ENCODE data around the gene RGS17.

DNA sequence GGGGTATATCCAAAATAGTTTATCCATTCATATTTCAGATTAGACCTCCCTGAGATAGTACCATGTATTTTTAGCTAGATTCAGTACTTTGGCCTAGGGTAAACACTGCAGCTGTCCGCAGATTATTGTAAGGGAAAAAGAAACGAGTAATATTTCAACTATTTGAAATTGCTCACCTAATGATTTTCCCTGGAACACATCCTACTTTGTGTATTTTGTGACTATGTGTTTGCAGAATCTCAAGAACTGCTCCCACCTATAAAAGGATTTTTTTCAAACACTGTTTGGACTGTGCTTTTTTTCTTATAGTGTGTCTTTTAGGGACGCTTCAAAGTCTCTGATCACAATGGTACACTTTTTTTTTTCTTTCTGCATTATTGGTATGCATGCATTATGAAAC is 42.3 kb downstream of the RGS17 start:
- TF ChIP-seq POLR2AphosphoS5 (IDR thresholded peaks at IDR 0.05) (no peak), POLR2A (IDR thresholded peaks at IDR 0.05) (no peak)

Measured in breast epithelium (tissue), 3 donors.